GM18511 (cell line): ENCODE measurements around the gene CCDC6.

Experiments
- ATAC-seq: cut with Tn5 transposase; IDR thresholded peaks from one replicate; pipeline ENCODE4 v1.9.1; 2021; ENCODE audit warnings: mild to moderate bottlenecking, moderate library complexity; ENCODE audit not compliant: unreplicated experiment

Gene CCDC6

DNA sequence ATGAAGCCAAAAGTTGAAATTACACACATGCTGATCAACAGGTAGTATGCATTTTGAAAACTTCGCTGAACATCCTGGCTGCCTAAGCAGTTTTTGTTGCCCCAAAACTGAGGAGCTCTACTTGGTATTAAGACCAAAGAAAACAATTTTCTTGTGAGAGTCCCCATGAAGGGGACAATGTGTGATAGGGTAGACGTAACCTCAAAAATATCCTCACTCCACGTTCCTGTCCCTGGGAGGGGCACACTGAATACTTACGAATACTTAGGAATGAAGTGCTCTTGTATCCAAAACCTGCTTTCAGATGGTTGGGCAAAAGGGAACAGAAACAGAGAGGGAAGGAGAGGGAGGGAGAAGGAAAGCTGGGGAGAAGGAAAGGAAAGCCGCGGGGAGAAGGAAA, 24.7 kb downstream of the CCDC6 start:
- ATAC-seq = no peak

DNA sequence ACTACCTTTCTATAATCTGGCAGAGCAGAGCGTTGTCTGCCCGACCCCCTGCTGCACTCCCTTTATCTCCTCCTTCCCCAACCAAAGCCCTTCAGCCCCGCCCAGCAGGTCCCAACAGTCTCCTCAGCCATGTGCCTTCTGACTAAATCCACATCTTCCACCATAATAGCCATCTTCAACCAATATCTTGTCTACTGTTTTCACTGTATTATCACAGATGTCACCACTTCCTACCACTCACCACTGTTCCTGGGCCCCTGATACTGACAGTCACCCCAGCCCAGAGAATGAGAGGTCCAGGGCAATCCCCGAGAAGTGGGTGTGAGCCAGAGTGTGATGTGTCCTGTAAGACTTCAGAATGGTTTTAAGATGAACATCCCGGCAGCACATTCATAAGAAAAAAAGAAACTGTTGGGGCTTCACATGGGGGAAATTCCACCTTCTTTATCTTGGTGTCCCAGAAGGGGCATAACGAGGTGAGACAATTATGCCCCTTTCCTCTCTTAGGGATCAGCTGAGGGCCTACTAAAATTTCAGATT, 25.3 kb downstream of the CCDC6 start:
- ATAC-seq = peak; percentile 70

- no peak for ATAC-seq
Observed at GRCh38 chr10:59880019-59880717, 26.2 kb downstream of the CCDC6 start.

DNA sequence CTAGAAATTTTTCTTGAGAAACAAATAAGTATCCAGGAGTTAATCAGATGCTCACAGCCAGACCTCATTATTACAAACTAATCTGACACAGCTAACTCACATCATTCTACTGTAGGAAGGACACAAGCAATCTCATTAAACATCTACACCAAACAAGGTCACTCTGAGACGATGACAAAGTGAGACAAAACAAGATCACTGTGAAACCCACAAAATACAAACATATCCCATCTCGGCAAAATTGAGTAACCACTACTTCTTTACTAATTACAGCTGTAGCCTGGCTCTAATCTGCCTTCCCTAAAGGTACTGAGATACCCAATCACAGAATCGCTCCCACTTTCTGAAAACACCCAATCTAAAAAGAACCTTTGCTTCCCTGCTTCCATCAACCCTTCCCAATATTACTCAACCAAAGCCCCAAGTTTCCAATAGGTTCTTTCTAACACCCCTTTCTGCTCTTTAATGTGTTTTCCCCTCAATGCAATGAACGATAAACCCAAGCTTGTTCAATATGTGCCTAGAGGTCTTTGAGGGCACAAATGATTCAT, 26.9 kb downstream of the CCDC6 start:
- ATAC-seq = peak; percentile 41

DNA sequence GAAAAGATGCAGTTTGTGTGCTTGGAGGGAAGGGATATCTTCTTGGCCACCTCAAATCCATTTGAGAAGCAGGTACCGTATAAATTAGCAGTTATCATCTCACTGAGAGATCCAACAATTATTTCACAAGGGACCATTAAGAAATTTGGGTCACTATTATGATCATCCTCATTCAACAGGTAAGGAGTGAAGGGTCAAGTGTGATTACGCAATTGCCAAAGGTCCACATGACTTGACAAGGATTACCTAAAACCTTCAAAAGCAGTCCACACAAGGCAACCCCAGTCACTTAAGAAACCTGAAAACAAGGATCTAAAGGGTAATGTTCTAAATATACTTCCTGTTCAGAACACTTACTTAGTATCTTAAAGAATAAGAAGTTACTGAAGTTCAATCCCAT, 27.4 kb downstream of the CCDC6 start:
- ATAC-seq = no peak

DNA sequence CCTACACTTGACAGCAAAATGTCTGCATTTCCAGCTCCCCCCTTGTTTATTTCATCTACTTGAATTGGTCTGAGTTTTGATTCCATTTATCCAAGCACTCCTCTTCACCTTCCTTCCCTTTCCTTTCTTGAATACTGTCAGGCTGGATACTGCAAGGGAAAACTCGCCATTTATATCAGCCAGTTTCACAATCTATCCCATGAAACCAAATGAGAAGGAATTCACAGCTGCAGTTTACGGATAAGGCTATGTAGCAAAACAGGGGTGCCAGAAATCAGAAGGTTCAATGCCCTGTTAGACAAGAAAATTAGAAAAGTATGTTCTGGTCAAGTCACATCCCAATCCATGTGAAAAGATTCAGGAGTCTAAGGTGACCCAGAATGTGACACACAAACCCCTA, 28.1 kb downstream of the CCDC6 start:
- ATAC-seq = no peak

GRCh38 chr10:59877191-59877671, 29.1 kb downstream of the CCDC6 start:
- no peak for ATAC-seq

DNA sequence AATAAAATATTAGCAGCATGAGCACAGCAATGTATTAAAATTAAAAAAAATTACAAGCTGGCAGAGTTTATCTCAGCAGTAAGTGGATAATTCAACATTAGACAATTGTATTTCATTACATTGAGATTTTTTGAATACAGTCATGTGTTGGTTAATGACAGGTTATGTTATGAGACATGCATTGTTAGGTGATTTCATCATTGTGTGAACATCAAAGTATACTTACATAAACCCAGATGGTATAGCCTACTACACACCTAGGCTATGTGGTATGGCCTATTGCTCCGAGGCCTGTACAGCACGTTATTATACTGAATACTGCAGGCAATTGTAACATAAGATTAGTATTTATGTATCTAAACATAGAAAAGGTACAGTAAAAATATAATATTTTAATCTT, 29.7 kb downstream of the CCDC6 start:
- ATAC-seq = no peak

DNA sequence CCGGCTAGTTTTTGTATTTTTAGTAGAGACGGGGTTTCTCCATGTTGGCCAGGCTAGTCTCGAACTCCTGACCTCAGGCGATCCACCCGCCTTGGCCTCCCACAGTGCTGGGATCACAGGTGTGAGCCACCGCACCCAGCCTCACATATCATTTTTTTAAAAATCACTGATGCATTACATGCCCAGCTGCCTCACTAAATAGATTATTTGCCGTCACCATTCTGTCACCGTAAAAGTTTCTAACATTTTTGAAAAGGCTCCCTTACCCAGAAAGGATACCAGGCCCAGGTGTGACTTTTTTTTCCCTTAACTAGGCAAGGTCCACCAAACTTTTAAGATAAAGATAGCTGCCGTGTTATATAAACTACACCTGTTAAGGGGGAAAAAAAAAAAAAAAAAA, 30.1 kb downstream of the CCDC6 start:
- peak; percentile 21 for ATAC-seq

DNA sequence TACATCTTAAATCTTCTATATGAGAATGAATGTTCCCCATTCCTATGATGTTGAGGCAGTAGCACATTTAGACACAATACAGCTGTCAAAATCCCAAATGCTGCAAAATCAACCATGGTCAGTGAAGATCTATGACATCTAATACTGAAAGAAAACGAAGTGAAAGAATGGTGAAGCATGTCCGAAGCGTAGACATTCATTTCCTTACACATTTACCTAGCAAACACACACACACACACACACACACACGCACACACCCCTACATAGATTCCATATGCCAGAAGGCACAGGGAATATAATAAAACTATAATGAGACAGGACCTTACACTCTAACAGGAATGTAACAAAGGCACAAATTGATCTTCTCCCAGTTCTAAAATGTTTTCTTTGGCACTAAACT, 32.5 kb downstream of the CCDC6 start:
- ATAC-seq = peak; percentile 73

- no peak for ATAC-seq
Observed at GRCh38 chr10:59872892-59873463, 33.4 kb downstream of the CCDC6 start.

GRCh38 chr10:59870152-59870551, 36.2 kb downstream of the CCDC6 start:
- ATAC-seq = no peak

- ATAC-seq = no peak
Observed at GRCh38 chr10:59869594-59869940, 36.8 kb downstream of the CCDC6 start.

DNA sequence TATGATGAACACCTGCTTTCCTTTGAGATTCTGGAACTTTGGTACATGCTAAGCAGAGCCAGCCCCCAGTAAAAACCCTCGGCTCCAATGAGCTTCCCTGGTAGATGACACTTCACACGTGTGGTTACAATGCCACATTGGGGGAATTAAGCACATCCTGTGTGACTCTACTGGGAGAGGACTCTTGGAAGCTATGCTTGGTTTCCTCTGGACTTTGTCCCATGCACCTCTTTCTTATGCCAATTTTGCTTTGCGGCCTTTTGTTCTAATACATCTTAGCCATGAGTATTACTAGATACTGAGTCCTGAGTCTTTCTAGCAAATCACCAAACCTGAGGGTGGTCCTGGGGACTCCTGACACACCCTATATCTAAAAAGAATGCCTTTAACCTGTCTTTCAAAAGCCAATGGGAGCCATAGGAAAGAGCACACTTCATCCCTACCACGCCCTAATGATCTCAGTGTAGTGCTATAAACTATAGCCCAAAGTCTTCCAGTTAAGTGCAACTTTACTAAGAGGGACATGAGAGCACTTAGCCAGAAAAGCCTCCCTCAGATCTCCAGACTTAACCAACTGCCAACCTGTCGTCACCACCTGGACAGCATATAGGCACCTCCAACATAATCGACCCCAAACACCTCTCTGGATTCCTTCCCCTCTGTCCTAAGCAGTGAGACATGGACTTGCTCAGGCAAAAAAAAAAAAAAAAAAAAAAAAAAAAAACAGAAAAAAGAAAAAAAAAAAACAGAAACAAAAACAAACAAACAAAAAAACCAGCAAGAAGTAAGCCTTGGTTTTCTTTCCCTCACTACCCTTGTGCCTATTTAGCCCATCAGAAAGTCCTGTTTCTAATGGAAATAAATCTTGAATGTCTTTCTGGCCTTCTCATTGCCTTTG, 37.4 kb downstream of the CCDC6 start:
- no peak for ATAC-seq

- no peak for ATAC-seq
Observed at GRCh38 chr10:59867590-59867989, 38.8 kb downstream of the CCDC6 start.

GRCh38 chr10:59865101-59865500, 41.3 kb downstream of the CCDC6 start:
- ATAC-seq = peak; percentile 79

GRCh38 chr10:59864141-59864962, 42.0 kb downstream of the CCDC6 start:
- ATAC-seq = no peak

GRCh38 chr10:59859570-59859969, 46.8 kb downstream of the CCDC6 start:
- no peak for ATAC-seq

- no peak for ATAC-seq
Observed at GRCh38 chr10:59857921-59858320, 48.4 kb downstream of the CCDC6 start.

GRCh38 chr10:59857049-59857448, 49.3 kb downstream of the CCDC6 start:
- ATAC-seq = no peak
